GM21737 (cell line): ENCODE data around the gene SHISA8.

Experiments used
- ATAC-seq: cut with Tn5 transposase; IDR thresholded peaks from one replicate; pipeline ENCODE4 v1.9.1; 2021; ENCODE audit warnings: mild to moderate bottlenecking, moderate library complexity; ENCODE audit not compliant: unreplicated experiment

The SHISA8 gene

GRCh38 chr22:41934284-41935014, 19.6 kb upstream of the SHISA8 start:
- ATAC-seq = no peak

- no peak for ATAC-seq
Observed at GRCh38 chr22:41933411-41934177, 18.7 kb upstream of the SHISA8 start.

DNA sequence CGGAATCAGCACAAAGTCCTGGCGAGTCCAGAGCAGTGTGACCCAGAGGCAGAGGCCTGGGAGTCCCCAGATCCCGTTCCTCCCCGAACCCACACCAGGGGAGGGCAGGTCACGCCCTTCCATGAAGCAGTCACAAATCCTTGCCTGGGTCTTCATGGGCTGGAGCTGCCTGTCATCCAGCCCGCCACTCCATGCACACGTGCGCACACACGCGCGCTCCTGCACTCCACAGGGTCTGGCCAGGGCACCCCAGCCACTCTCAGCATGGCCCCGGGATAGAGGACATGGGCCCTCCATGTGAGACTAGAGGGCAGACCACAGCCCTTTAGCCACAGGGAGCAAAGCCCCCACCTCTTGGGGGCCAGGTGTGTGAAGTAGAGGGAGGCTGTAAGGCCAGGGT, 17.5 kb upstream of the SHISA8 start:
- ATAC-seq = no peak

- no peak for ATAC-seq
Observed at GRCh38 chr22:41931701-41932269, 16.9 kb upstream of the SHISA8 start.

GRCh38 chr22:41929418-41929810, 14.5 kb upstream of the SHISA8 start:
- no peak for ATAC-seq

GRCh38 chr22:41928593-41929417, 13.9 kb upstream of the SHISA8 start:
- ATAC-seq = no peak

GRCh38 chr22:41927813-41928212, 12.9 kb upstream of the SHISA8 start:
- no peak for ATAC-seq

GRCh38 chr22:41925783-41926460, 11.0 kb upstream of the SHISA8 start:
- ATAC-seq = no peak

DNA sequence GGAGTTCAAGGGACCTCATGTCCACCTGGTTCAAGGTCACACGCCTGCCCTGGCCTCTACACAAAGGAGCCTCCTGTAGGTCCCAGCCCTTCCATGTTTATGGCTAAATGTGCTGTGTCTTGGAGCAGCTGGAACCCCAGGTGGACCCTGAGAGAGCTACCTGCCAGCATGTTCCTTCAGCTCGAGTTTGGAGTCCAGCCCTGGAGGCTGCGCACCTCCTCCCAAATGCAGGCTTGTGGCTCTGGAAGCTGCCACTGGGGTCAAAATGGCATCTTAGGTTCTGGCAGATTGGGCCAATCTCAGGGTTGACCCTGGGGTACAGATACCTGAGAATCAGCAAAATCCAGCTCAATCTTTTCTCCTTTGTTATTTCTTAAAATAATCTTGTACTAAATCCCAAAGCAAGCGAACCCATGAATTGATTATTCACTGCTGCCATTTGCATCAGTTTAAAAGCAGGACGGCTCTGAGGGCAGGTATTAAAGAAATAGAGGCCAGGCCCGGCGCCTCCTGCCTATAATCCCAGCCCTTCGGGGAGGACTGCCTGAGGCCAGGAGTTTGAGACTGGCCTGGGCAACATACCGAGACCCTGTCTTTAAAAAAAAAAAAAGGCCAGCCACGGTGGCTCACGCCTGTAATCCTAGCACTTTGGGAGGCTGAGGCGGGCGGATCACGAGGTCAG, 8.9 kb upstream of the SHISA8 start:
- ATAC-seq = no peak

DNA sequence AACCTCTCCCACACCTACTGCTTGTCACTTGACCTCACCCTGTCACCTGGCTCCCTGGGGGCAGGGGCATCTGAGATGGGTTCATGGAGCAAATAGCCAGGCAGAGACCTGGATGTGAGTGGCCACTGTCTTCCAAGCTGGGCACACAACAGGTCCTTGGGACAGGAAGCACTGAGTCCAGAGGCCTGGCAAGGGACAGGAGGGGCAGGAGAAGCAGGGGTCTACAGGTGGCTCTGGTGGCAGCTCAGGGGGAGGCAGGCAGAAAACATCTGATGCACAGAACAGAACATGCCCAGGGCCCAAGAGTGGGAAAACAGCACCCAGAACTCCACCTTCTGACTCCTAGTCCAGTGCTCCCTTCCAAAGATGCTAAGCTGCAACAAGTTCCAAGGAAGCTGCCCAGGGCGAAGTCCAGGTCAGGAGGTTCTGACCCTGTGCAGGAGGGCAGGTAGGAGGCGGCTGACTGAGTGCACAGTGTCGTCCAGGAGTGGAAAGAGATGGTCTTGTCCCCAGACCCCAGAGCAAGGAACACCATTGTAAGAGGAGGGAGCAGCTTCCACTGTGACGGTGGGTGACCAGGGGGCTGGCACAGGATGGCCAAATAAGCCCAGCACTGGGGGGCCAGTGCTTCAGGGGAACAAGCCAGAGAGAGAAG, 8.2 kb upstream of the SHISA8 start:
- no peak for ATAC-seq

GRCh38 chr22:41922328-41922727, 7.5 kb upstream of the SHISA8 start:
- ATAC-seq = no peak

DNA sequence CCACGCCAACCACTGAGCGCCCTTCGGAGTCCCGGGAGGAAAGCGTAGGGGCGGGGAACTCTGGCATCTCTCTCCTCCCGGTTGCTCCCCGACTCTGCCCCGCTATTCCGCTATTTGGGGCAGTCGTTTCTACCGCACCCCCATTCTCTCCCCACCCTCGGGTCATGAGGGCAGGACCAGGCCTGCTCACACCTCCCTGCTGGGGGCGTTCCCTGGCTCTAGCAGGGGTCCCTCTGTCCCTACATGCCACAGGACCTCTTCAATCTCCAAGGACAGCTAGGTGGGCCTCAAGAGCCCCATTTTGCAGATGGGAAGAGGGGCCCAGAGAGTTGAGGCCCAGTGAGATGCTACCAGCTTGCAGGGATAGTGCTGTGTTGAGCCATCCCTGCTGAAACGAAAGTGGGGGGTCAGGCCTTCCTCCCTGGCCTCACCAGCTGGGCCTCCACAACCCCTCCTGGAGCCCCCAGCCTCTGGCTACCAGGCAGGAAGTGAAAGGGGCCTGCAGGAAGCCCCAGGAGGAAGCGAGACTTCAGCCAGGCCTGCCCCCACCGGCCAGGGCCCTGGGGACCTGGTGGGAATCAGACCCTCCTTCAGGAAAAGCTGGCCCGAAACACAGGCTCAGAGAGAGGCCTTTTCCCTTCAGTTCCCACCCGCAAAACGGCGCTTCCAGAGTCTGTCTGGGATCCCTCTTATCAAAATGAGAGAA, 5.5 kb upstream of the SHISA8 start:
- peak; percentile 20 for ATAC-seq

- ATAC-seq = peak; percentile 46
Observed at GRCh38 chr22:41919357-41920224, 4.7 kb upstream of the SHISA8 start.

DNA sequence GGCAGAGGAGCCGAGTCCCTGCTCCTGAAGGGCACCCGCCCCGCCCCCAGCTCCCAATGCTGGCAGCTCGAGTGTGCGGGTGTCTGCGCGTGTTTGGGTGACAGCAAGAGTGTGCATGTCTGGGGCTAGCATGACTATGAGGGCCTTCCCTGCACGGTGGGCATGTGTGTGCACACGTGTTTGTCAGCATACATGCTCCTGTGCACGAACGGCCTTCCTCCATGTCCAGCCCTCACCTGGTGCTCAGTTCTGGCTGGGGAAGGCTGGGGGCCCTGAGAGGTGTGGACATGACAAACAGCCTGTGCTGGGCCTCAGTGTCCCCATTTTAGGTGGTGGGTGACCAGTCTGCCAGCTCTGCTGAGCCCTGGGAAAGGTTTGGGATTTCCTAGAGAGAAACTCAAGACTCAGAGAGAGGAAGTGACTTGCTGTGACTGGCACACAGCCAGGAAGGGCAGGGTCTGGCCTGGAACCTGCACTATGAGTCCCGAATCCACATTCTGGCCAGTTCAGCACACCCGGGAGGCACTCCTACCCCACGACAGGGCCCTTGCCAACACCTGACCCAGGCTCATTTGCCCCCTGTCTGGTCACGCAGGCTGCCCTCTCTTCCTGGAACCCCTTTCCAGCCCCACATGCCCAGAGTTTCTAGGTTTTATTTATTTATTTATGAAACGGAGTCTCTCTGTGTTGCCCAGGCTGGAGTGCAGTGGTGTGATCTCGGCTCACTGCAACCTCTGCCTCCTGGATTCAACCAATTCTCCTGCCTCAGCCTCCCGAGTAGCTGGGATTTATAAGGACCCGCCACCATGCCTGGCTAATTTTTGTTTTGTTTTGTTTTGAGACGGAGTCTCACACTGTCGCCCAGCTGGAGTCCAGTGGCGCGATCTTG, 3.3 kb upstream of the SHISA8 start:
- ATAC-seq = no peak

- no peak for ATAC-seq
Observed at GRCh38 chr22:41917375-41917902, 2.6 kb upstream of the SHISA8 start.

DNA sequence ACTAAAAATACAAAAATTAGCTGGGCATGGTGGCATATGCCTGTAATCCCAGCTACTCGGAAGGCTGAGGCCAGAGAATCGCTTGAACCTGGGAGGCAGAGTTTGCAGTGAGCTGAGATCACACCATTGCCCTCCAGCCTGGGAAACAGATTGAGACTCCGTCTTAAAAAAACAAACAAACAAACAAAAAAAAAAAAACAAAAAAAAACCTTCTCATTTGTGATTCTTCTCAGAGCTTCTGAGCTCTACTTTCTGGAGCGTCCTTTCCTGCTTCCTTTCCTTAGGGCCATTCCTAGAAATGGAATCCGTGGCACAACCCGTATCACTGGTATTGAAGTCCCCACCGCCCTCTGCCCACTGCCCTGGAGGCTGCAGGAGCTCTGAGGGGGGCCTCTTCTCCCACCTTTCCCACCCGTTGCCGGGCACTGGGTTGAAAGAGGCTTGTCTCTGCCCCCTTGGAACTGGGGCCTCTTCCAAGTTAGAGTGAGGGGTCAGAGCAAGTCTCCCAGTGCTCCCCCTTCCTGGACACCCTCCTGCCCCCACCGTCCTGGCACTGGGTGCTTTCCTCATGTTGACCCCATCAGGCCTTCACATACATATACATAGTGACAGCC, 2.0 kb upstream of the SHISA8 start:
- no peak for ATAC-seq
